ENCODE measurements around the gene PARP16.

GRCh38 chr15:65302061-65302460 is 15.4 kb upstream of the PARP16 start:
- no peak for TF ChIP-seq CTCF (IDR thresholded peaks at IDR 0.05)
- no peak for TF ChIP-seq EP300 (IDR thresholded peaks at IDR 0.05)
